GM10847 (cell line): ENCODE results near the gene TOPORS.

Experiments
- POLR2A ChIP-seq: IDR thresholded peaks from 2 replicates; pipeline ENCODE4 v1.6.1; 2011; ENCODE audit not compliant: insufficient read length; ENCODE audit errors: extremely low read depth

TOPORS gene

DNA sequence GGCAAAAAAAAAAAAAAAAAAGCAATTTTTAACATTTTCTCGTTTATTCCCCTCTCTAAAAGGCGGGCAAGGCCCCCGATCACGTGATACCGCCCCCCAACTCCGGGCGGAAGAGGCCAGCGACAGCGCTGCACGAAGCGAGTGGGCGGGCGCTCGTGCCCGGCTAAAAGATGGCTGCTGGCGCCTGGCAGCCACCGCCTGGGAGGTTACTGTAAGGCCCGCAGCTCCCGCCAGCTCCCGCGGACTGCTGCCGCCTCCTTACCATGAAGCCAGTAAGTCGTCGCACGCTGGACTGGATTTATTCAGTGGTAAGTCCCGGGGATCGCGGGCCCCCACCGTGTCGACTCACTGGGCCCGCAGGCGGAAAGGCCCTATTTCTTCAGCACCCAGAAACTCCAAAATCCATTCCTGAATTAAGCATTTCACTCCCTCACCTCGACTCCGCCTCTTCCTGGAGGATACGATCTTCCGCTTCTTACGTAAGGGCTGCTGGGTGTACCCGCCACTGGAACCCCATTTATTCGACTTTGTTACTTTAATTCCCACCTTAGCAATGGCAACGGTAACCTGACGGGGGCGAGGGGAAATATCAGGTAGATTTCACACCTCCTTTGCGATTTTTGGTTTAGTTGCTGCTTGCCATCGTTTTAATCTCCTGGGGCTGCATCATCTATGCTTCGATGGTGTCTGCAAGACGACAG, at the start of gene TOPORS, which contains the start of gene SMIM27:
Gene TOPORS (minus strand): TSS at position 415 of the 701 bp plus-strand sequence. CDS start 150 bp downstream, at position 265.
Gene SMIM27 (plus strand): TSS at position 156 of the 701 bp plus-strand sequence. CDS start 108 bp downstream, at position 264.
- TF ChIP-seq POLR2A, result peak; percentile 78

DNA sequence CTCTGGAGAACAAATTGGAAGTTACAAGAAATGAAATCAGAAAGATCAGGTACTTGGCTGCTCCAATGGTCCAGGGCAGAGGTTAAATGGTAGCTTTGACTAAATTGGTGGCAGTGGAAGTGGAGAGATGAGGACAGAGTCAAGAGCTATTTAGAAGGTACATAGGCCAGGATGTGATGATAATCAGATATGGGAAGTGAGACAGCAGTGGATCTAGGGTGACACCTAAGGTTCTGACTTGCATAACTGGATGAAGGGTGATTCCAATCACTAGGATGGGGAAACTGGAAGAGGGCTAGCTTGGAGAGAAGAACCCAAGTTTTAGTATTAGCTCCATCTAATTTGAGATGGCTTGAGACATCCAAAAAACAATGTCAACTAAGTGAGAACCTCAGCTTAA, 44.5 kb upstream of the TOPORS start:
- no peak for TF ChIP-seq POLR2A

DNA sequence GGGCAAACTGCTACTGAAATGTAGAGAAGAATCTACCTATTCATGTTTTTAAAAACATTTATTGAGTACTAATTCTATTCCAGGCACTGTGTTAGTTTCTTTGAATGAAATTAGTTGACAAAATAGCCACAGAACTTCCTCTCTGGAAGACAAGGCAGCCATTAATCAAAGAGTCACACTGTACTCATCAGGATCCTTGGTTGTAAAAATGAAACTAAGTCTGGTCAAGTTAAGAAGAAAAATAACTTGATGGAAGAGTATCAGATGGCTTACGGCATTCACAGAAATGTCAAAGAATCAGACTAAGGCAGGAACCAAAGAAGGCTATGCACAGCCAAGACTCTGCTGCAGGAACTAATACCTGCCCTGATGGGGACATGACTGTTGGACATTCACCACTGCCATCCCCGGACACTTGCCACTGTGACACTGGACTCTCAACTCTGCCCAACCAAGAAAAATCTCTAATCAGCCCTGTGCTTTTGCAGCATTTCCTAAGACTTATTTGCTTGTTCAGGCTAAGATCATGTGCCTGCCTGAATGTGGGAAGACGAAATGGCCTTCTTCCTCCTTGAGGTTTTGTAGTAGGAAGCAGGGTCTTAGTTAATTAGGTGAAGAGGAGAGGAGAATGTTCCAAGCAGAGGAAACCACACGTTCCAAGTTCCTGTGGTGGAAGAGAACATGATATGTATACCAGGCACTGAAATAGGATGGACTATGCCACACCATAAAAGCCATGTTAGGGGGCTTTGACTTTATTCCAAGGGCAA, 43.9 kb upstream of the TOPORS start:
- no peak for TF ChIP-seq POLR2A

DNA sequence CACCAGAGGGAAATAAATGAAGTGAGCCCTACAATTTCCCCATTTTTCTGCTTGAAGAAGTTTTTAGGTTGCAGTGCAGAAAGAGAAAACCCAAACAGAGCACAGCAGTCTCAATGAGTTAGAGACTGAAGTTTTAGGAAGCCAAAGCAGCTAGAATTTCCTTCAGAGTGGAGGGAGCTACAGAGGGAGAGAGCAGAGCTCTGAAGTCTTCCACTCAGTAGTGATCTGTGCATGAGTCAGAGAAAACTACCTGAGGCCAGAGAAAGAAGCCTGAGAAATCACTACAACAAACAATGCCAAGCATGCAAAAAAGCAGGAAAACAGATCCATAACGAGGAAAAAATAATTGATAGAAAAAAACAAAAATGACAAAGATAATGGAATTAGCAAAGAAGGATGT, 38.5 kb upstream of the TOPORS start:
- TF ChIP-seq POLR2A, result no peak

DNA sequence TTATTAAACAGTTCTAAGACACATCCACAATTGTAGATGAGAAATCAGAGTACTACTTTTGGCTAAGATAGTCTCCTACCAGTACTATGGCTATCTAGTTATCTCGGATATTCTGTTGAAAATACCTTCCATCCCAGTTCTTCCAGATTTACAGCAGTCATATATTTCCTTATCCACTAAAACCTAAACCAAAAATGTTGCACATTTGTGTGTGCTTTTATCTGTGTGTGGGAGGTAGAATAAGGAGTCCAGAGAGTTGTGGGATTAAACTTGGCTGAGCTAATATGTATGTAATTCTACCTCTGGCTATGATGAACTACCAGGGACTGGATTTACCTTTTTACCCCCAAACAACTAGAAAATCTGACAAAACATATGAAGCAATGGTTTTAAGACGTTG, 38.1 kb upstream of the TOPORS start:
- TF ChIP-seq POLR2A, result no peak

DNA sequence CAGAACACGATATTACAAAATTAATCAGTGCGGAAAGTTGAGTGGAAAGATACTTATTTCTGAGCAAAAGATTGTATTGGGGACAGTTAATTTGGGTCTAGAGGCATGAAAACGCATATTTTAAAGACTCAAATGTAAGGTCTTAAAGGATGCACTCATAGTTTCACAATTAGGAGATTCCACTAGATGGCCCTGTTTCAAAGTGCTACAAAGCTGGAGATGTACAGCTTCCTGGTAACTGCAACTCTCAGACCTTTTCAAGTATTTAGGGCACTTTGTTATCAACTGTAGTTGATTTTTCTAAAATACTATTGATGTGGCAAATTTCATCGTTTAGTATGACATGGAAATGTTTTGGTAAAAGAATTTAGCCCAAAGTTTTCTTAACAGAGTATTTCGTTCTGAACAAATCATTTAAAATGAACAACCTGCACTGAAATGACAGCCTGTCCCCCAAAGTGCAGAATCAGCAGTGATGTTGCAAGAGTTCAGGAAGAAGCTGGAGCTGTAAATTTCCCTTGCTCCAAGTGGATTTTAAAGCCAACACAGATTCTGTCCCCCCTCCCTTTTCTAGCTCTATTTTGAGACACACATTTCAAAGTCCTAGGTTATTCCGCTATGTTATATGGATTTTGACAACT, 36.8 kb upstream of the TOPORS start:
- no peak for TF ChIP-seq POLR2A

DNA sequence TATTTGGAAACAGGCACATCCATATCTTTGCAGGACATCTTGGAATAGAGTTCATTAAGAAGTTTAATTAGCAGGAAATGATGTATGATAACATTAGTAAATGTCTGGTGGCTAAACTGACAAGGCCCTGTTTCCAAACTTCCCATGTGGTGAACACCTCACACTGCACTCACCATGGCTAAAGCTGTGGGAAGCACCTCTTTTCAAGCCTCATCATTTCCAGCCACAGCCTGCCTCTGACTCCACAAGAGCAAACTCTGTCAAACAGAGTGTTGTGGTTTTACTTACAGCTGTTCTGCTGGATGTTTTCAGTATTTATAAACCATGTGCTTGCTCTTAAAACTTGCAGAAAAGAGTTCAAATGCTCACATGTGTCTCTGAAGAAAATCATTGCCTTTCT, 35.5 kb upstream of the TOPORS start:
- TF ChIP-seq POLR2A, result no peak

DNA sequence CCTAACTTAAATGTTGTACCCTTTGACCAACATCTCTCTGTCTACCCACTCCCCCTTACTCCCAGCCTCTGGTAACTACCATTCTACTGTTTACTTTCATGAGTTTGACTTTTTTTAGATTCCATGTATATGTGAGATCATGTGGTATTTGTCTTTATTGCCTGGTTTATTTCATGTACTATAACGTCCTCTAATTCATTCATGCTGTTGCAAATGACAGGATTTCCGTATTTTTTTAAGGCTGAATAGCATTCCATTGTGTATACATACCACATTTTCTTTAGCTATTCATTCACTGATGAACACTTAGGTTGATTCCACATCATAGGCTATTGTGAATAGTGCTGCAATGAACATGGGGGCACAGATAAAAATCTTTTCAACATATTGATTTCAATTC, 32.4 kb upstream of the TOPORS start:
- no peak for TF ChIP-seq POLR2A

DNA sequence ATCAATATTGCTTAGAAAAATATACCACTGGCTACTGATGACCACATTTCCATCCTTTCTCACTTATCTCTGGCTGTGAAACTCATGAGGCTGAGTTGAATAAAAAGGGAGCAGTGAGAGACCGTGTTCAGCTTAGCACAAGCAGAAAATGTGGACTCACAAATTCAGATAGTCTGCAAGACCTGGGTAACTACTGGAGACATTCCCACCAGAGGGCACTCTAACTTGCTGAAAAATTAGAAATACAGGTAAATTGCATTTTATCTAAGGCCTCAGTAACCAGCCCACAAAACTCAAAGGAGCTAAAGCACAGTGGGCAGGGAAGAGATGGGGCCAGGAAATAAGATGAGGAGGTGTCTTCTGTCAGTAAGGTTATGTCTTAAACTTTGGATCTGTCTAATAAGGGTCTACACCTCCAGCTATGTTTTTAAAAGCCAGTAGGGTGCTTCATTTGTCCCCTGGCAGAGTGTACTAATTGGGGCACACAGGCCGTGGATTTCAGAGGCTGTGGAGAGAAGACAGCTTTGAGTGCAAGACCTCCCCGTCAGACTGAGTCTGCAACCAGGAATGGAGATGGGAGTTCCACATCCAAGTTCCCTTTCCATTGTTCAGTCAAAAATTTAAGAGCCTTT, 29.2 kb upstream of the TOPORS start:
- no peak for TF ChIP-seq POLR2A

DNA sequence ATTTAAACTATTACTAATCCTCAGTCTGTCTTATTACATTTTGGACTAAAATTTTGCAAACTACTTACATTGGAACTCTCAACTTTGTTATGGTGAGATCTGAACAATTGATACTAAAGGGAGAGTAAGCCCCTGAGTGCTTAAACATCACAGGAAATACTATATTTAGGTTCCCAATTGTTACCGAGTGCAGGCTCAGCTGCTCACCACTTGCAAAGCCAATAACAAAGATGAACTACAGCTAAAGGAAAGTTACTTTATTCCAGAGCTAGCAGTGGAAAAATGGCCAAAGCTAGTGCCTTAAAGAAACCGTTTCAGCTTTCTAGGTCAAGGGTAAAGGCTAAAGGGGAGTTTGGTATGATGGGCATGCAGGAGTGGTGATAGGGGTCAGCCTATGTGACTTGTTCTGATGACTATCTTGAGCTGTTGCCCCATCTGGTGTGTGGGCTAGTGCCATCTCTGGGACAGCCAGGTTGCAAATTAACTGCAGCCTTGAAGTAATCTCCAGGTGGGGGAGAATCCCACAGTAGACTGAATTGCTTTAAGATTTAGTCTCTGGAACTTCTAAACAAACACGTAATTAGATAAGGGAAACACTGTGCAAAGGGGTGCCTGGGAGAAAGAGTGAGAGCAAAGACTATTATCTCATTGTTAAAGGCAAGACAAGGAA, 28.4 kb upstream of the TOPORS start:
- no peak for TF ChIP-seq POLR2A

DNA sequence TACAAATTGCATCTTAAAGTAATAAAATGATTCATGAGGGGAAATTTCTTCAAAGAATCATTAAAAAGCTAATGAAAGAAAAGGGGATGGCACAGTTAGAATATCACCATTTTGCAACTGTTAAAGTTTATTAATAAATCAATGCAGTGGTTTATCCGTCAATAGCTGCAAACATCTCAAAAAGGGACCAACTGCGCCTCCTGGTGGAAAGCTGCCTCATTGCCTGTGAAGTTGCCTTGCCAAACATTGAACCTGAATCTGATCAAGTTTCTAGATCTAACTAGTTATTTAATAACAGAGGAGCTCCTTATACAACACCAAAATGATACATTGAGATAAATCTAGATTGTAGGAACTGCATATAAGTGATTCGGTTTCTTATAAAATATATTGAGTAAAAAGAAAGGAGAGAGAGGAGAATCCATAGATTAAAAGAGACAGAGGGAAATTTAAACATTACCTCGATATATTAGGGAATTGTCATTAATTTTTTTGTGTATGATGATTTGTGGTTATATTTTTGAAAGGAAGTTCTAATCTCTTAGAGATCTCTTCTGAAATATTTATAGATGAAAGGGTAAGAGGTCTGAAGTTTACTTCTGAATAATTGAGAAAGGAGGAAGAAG, 27.4 kb upstream of the TOPORS start:
- TF ChIP-seq POLR2A, result no peak

DNA sequence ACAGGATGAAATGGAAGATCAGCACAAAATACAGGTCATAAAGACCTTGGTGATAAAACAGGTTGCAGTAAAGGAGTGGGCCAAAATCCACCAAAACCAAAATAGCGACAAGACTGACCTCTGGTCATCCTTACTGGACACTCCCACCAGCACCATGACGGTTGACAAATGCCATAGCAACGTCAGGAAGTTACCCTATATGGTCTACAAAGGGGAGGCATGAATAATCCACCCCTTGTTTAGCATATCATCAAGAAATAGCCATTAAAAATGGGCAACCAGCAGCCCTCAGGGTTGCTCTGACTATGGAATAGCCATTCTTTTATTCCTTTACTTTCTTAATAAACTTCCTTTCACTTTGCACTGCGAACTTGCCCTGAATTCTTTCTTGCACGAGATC, 26.6 kb upstream of the TOPORS start:
- TF ChIP-seq POLR2A, result no peak

DNA sequence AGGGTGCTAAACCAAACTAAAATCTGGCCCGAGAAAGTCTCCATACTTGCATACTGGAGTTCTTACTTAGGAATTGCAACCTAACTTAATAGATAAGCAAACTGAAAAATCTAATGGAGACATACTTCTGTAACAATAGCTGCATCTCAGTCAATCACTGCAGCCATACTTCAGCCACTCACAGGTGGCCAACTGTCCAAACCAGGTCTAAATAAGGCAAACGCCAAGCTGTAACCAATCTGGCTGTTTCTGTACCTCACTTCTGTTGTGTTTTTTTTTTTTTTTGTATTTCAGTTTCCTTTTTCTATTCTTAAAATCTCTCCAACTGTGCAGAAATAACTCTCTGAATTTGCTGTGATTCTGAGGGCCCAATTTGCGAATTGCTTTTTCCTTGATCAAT, 24.9 kb upstream of the TOPORS start:
- no peak for TF ChIP-seq POLR2A

DNA sequence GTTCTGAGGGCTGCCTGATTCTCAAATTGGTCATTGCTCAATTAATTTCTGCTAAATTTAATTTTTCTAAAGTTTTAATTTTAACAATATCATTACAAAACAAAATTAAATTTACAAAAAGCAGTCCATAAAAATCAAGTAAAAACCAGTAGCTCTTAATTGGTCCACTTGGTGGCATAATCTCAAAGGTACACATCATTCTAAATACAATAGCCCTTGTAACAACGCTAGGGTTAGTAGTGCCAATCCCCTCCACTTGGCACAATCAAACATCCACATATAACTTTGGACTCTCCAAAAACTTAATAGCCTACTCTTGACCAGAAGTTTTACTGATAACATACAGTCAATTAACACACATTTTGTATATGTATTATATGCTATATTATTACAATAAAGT, 22.5 kb upstream of the TOPORS start:
- TF ChIP-seq POLR2A, result no peak

DNA sequence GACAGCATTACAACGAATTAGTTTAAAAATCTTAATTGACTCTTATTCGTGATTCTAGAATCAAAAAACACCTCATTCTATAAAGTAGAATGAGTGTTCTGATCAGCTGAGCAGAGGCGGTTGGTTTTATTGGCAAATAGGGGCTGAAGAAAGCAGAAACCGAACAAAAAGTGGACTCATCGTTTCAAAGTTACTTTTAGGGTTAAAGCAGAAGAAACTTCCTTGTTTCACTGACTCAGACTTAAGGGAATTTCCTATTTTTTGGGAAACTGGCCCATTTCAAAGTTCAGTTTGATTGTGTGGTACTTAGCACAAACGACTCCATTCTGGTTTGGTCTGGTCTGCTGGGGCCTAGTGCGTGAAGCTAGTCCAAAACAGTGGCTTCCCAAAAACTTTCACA, 21.4 kb upstream of the TOPORS start:
- TF ChIP-seq POLR2A, result no peak
